GM18909 (cell line): Measurements from ENCODE around the gene GMPR2.

ENCODE experiments used
- ATAC-seq: cut with Tn5 transposase; IDR thresholded peaks from one replicate; pipeline ENCODE4 v1.9.1; 2021; ENCODE audit warnings: mild to moderate bottlenecking; ENCODE audit not compliant: unreplicated experiment, poor library complexity

GMPR2 gene

DNA sequence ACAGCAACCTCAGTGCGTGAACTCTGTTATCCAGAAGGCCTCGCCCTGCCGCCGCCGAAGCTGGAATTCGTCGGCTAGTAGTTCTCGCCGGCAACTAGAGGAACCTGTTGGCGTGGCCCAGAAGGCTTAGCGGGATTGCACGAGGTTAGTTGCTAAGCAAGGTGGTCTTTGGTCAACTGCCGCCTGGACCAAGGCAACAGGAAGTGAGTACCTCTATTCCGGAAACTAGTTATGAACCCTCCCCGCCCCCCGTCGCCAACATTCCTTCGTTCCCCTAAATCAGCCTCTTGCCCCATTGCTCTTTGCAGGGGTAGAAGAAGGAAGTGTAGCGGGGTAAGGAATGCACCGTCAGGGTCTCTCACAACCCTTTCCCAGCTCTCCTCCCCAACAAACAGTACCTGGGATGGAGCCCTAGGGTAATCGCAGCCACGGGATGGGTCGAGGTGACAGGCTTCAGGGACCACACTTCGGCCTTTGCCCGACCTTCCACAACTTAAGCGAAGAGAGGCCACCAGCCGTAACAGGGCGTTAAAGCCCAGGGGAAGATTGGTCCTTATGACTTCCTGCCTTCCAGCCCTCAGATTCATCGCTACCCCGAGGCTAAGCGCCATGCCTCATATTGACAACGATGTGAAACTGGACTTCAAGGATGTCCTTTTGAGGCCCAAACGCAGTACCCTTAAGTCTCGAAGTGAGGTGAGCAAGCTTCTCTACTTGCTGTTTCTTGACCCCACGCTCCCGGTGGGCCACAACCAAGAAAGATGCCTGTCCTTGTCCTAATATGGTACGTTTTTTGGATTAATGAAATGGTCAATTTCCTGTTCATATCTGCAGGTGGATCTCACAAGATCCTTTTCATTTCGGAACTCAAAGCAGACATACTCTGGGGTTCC is at the start of gene GMPR2:
Gene GMPR2, plus strand, starts transcription at position 285 of the 893 bp plus-strand sequence. Its CDS starts 325 bp downstream, at position 610.
- peak; percentile 58 for ATAC-seq

DNA sequence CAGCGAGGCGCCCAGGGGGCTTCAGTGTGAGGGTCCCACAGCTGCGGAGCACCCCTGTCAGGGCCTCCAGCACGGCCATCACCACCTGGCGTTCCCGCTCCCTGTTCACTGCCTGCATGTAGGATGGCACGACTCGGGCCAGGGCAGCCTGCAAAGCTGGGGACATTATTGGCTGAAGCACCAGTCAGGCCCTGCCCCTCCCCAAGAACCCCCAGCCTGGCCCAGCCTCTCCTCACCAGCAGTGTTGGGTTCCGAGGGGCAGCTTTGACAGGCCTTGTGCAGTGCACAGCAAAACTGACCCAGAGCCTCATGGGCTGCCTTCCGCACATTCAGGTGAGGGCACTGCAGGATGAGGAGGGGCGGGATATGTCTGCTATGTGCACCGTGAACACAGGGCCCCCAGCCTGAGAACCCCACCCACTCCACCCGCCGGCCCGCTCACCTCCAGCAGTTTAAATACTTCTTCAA is 49.7 kb upstream of the GMPR2 start:
- no peak for ATAC-seq

DNA sequence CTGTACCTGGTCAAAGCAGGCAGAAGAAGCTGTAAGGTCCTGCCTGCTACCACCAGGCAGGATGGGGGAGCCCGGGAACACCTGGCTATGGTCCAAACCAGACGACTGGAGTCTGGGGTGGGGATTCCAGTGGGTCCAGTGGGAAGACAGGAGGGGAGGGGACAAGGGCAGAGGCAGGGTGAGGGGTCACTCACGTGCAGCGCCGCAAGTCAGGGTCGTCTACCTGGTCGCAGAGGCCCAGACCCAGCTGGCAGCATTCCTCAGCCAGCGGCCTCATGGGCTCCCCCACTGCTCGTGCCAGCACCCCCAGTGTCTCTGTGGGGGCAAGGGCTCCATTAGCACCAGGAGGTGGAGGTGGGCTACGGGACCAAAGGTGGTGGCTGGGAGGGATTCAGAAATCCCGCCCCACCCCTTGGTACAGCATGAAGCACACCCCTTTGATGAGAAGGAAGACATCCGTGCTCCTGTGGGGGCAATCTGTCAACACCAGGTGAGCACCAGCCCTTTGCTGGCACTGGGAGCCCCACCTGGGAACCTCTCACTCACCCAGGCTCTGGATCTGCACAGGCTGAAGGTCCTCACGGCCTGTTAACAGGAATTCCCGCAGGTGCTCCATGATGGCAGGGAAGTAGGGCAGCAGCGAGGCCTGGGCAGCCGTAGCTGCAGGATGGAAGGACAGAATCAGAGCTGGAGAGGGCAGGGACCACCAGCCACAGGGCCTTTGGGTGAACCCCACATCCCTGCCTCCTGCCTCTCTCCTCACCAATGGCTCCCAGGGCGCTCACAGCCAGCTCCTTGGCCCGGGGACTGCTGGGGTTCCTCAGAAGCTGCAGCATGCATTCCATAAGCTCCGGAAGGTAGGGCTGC is 48.4 kb upstream of the GMPR2 start:
- ATAC-seq, result no peak

DNA sequence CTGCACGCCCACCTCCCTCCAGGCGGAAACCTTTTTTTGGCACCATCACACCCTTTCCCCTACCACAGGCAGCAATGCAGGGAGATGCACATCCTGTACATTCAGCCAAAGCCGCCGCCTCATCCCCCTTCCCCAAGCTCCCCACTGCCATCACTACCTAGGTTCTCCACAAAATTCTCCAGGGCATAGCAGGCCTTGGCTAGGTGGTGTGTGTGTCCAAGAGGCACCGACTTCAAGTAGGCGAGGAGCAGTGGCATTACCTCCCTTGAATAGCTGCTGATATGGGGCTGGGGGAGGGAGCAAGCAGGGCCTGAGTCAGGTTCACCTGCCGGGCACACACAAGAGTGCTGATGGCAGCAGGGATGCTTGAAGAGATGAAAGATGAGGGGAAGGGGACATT is 47.7 kb upstream of the GMPR2 start:
- ATAC-seq, result no peak

DNA sequence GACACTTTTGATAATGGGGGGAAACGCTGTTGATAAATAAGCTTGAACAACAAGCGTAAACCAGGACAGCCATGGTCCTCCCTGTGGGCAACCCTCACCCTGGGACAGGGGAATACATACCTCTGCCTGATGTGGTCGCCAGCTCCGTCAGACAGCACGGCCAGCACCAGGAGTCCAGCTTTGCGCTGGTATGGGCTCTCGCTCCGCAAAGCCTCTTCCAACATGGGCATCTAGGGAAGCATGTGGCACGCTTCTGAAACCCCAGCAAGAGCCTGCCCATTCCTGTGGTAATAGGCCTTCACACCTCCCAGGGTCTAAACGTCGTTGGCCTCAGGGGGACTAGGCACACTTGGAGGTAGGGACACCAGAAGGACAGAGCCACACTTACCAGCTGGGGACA is 47.0 kb upstream of the GMPR2 start:
- ATAC-seq, result no peak

DNA sequence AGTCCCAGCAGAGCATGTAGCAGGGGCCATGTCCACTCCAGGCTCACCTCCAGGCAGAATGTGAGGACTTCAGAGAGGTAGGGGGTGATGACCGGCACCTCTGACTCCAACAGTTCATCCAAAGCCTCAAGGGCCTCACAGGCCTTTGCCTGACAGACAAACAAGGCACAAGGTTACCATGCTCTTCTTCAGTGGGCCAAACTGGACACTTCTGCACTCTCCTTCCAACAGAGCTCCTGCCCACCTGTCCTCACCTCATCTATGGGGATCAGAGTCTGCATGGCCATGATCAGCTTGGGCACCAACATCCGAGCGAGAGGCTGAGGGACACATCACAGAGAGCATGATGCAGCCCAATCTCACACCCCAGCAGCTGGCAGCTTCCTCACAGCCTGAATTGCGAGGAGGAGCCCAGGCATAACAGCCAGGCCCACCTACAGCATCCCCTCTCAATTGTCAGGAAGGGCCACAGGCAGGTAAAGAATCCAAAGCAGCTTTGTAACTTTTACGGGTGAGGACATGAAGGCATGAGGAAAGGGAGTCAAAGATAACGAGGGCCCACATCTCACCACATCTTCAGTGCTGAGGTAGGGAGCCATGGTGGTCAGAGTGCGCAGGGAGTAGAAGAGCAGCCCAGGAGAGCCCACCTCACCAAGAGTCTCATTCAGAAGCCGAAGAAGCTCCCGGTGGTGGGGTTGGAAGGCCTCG is 45.7 kb upstream of the GMPR2 start:
- no peak for ATAC-seq

DNA sequence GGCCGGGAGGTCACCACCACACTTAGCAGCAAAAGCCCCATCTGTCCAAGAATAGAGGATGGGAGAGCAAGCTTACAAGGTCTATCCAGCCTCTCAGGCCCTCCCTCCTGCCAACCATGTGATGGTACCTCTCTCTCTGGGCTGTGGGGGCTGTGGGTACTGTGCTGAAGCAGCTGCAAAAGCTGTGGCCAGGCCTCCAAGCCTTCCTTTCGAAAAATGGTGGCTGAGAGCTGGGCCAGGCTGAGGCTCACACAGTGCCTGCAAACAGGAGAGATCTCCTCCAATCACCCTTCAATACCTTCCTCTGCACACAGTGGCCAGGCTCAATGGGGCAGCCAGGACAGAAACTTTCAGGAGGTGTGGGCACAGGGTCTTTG is 45.2 kb upstream of the GMPR2 start:
- no peak for ATAC-seq

DNA sequence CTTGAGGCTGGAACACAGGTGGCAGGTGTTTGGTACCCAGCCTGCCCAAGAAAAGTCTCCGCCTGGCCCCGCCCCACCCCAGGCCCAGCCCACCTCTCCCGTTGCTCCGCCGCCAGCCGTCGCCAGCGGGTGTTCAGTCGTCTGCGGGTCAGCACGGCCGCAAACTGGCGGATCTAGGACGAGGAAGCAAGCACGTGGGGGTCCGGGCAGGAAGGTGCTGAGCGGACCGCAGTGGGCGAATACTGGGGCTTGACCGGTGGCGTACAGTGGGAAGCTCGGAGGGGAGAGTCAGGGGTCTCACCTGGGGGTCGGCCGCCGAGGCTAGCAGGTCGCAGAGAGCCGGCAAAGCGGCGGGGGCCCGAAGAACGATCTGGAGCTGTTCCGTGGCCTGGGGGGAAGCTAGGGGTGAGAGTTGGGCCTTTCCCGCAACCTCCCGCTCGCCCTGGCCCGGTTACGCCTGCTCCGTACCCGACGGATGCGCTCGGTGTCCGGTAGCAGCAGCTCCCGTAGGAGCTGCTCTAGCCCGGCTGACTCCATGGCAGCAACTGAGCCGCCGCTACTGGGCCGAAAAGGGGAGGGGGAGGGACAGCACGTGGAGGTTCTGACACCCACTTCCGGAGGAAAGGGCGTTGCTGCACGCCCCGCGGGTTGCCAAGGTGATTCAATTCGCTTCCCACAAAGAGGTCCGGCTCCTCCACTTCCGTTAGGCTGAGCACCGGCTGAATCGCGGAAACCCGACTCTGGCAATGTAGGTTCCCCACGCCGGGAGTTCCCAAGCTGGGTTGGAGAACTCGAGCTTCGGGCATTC is 44.3 kb upstream of the GMPR2 start, which contains the start of gene IPO4:
Gene IPO4, minus strand, starts transcription at position 566 of the 808 bp plus-strand sequence. Its CDS starts 29 bp downstream, at position 537.
- peak; percentile 92 for ATAC-seq

DNA sequence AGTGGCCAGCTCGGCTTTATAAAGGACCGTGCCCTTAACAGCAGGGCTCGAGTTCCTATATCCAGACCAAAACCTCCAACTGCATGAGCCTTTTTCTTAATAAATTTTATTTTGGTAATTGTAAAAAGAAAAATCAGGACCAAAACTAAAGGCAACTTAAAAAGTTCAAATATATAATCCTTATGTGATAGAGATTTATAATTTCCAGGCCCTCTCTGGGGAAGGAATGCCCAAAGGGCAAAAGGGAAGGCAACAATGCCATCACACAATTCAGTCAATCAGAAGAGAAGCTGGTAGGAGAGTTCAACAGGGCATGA is 43.7 kb upstream of the GMPR2 start:
- no peak for ATAC-seq

DNA sequence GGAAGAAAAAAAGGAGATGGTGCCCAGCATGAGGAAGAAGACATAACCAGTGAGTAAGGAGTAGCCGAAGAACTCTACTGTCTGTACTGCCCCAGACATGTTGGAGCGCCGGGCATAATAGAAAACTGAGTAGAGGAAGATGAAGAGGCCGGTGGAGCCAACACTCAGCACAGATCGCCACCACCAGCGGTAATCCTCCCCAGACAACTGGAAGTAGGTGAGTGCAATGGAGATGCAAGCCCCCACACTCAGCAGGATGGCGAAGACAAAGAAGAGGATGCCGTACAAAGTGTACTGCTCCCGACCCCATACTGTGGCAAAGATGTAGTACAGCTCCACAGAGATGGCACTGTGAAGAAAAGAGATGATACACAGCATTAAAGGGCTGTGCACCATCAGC is 43.3 kb upstream of the GMPR2 start:
- no peak for ATAC-seq

DNA sequence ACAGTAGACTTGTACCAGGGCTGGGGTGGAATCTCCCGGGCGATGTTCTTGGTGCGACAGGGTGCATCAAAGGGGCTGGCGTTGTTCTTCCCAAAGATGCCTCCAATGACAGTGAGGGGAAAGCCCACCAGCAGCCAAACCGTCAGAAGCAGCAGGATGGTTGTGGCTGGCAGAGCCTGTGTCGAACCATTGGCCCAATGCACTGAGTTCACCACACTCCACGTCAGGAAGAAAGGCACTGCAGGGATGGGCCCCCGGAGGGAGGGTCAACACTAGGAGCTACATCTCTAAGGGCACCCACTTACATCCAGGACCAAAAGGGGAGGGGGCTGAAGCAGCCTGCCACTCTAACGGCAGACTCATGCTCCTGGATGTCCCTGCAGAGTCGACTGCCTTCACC is 42.3 kb upstream of the GMPR2 start:
- no peak for ATAC-seq

DNA sequence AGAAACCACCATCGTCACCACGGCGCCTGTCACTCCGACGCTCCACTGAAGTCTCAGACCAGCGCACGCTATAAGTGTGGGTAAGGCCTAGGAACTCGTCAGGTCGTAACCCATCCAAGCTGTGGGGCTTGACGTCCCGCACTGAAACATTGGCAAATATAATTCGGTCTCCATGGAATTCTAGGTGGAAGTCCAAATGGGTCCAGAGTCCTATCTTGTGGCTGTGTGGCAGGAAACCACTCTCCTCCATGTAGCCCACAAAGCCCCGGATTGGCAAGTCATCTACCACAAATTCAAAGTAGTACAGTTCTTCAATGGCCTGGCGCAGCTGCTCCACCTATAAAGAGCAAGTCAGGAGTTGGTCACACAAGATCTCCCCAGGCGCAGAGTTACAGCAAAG is 39.8 kb upstream of the GMPR2 start:
- no peak for ATAC-seq

DNA sequence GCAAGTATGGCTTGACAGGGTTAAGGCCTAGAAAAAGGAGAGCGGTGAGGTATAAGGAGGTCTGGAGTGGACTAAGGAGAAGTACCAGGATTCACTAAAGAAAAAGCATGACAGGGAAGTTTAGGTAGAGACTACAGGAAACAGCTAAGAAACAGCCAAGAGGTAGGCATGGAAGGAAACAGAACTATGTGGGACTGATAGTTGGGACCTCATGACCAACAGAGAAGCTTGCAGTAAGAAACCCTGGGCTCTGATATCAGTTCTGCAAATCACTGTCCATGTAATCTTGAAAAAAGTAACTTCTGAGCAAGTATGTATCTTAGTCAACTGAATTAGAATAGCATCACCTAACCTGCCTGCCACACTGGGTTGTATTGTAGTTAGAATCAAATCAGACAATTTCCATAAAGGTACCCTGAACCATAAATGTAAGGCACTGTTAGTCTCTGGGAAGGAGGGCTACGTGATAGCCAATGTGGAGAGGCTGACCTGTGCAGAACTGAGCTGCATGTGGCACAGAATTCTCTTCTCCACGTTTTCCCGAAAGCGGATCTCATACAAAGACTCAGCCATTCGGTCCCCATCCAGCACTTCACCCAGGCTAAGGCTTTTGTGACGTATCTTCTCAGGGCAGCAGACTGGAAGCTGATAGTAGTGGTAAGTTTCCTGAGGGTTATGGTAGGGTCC is 38.4 kb upstream of the GMPR2 start:
- no peak for ATAC-seq

DNA sequence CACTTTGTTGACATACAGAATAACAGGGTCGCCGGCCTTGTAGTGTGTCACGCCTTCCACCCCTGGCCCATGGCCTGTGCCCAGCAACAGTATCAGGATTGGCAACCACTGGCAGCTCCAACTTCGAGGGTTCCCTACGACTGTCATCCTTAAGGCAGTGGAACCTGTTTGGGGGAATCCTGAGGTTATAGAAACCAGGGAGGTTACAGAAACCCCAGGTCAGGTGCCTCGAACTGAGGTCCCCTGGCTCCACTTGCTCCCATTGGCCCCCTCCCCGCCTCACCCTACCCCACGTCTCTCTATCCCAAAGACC is 37.9 kb upstream of the GMPR2 start:
- no peak for ATAC-seq

DNA sequence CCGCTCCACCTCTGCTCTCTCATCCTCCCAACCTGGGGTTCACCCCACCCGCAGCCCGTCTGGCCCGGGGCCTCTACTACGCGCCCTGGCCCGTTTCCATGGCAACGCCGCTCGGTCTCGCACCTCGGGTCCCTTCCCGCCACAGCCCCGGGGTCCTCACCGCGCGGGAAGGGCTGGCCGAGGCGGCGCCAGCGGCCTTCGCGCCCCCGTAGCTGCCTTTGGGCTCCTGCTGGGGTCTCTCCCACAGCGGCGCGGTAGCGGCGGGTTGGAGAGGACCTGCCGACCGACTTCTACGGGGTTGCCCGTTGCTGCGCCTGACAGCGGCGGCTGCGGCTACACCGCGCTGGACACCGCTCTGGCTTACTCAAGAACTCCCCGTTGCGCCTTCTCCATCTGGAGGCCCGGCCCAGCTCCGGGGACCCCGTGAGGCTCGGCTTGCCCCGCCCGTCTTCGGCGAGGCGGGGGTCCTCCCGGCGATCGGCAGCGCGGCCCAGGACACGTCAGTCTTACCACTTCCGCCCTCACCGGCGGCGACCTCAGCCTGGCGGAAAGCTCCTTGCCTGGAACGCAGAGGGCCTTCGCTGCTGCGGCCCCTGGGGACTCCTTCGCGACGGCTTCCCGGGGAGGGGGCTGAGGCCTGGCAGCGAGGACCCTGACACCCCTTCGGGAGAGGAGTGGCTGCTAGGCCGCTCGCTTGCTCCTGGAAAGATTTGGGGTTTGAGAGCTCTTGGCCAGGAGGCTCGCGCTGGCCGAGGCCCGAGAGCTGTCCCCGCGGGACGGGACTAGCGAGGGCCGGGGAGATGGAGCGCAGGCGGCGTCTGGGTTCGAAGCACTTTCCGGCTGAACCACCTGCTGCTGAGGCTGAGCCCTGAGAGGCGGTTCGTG is 37.3 kb upstream of the GMPR2 start, which contains the start of gene TM9SF1:
Gene TM9SF1, minus strand, starts transcription at position 256 of the 885 bp plus-strand sequence. CDS start 422 bp downstream, outside the sequence.
- ATAC-seq, result peak; percentile 92

DNA sequence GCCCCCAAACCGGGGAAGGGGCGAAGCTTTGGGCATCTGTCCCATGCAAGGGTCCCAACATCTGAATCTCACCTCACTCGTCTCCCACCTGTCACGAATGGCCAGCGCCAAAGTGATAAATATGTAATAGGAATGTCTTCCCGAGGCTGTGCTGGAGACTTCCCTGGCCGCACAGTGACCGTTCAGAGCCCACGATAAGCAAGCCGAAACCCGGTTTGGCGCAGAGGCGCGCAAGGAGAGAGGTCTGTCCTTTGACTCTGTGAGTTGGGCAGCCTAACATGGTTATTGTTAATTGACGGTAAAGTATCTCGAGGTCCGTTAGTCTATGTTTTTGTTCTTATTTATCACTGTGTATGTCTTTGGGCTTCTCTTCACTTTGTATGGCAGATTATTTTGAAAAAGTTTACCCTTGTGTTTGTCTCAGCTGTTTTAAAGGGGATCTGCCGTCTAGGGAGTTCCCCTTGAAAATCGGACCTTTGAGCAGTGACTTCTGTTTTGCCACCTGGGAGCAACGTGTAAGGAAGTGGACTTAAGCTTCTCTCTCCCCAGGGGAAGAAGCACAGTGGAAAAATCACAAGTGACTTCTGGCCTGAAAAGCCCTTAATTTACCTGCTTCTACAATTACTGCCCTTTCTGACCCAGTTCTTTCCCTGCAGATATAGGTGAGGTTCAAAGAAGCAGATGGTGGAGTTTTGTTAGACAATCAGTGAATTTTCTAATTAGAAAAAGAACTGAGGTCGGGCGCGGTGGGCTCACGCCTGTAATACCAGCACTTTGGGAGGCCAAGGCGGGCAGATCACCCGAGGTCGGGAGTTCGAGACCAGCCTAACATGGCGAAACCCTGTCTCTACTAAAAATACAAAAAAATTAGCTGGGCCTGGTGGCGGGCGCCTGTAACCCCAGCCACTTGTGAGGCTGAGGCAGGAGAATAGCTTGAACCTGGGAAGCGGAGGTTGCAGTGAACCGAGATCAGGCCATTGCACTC is 36.4 kb upstream of the GMPR2 start:
- no peak for ATAC-seq

DNA sequence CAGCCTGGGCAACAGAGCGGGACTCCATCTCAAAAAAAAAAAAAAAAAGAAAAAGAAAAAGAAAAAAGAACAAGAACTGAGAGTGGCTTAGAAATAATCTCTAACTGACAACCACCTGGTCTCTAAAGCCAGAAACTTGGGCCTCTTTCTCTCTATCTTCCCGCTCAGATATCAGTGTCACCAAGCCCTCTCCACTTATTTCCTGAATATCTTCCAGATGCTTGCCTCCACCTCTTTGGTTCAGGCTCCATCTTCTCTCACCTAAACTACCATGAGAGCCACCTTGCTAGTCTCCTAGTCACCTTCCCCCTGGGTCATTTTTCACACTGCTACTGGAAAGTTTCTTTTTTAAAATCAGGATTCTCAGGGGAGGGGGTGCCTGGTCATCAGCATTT is 35.7 kb upstream of the GMPR2 start:
- ATAC-seq, result no peak
